ENCODE data around the gene CABLES2.

CABLES2 gene

DNA sequence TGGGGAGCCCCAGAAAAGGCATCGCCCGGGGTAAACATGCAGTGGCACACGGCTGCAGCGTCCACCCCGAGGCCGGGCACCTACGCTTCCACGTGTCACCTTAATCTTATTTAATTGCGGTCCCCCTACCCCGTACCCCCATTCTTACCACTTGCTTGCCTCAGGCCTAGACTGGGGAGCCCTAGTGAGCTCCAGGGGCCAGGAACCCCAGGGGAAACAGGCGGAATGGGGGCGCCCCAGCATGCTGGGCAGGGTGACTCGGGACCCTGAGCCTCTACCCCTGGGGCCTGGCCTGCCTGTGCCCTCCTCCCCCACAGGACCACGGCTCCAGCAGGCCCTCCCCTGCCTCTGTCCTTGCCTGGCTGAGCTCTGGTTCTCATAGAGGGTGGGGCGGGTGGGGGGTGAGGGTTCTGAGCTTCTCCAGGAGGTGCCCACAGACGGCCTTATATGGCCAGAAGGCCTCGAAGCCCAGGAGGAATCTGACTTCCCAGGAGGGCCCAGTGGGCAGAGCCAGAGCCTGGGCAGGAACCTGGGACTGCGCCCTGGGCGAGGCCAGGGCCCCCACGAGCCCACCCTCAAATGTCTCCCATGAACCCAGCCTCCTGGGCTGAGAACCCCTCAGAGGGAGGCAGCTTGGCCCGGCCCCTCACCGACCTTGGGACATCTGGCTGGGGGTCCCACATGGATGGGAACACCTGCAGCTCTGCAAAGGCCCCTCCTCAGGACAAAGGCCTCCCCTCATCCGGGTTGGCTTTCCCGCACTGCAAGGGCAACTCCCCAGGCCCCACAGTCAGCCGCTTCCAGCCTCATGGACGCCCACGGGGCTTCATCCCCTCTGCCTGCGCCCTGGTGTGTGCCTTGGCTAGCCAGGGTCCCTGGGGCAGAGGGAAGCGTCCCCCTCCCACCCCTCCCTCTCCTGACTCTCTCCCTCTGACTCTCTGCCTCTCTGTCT is 34.8 kb downstream of the CABLES2 start:
- no peak for DNase-seq (ENCODE audit: low read depth)

DNA sequence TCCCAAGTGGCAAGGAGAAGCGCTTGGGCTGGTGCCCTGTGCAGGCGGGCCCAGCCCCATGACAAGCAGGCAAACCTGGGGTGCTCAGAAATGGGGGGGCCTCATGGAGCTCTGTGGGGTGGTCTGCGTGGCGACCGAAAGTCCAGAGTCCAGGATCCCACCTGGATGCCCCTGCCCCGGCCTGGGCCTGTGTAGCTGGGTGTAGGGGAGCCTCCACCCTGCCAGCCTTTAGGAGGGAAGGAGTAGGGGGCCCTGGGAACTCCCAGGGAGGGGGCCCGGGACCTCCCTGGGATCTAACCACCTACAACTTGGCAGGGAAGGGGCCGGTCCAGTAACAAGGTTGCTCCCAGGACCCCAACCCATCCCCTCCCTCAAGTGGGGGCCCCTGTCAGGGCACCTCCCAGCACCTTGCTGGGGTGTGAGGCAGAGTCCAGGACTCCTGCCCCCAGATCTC is 35.5 kb downstream of the CABLES2 start:
- no peak for DNase-seq (ENCODE audit: low read depth)

DNA sequence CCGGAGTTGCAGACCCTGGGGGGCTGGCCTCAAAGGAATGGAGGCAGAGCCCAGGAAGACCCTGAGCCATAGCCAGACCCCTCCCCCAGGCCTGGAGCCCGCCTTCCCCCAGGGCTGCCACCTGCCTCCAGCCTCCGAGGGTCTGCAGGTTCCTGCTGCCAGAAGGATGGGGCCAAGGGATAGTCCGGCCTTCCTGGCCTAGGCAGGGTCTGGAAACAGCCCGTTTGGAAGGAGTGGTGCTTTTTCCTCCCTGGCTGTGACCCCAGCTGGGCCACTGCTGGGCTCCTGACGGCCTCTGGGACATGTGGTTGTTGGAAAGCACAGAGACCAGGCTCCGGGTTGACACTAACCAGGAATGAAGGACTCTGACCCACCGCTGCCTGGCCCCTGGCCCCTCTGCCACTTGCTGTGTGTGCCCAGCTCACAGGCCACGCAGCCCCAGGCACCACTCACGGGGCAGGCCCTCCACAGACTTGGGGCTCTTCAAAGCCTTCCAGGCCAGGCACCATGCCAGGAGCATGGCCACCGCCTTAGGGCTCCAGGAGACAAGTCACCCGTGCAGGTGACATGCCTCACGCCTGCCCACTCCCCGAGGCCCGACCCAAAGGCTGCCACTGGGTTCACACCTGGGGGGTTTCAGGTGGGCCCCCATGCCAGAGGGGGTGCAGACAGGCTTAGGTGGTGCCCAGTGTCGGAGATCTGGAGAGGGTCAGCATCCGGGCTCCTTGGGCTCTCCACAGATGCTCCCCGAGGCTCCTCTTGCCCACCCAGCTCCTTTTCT is 36.1 kb downstream of the CABLES2 start:
- DNase-seq (ENCODE audit: low read depth): no peak

DNA sequence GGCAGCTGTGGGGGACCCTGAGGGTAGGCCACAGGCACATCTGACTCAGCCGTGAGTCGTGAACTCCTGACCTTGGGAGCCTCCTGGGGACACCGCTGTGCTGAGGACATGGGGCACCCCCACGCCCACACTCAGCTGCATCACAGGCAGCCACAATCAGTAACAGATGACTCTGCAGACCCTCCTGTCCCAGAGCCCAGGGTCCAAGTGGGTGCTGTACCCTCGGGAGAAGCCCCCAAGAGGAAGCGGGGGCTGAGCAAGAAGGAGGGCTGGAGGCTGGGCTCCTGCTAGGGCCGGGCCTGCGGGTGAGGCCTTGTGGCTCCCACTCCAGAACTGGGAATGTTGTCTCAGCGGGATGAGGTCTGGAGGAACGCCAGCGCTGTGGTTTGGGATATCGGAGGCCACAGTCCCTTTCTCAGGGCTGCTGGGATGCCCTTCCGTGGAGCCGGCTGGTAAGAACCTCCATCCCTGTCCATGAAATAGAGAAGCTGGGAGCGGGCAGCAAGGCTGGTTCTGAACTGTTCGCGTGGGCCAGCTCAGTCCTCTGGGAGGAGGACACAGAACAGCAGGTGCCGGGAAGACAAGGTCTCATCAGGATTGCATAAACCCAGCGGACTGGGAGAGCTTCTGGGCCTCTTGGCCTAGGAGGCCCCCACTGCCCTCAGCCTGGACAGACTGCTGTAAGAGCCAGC is 36.8 kb downstream of the CABLES2 start:
- DNase-seq (ENCODE audit: low read depth): peak; percentile 79

DNA sequence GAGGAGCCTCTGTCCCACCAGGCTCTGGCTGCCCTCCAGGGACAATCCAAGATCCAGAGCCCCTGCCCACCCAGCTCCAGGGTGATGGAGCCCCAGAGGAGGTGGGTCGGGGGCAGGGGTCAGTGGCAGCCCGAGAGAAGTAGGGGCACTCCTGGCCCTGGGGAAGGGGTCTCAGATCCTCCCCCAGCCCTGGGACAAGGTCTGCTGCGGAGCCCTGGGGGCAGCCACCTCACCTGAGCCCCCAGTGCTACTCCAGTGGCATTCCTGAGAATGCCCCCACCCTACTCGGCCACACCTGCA is 37.3 kb downstream of the CABLES2 start:
- no peak for DNase-seq (ENCODE audit: low read depth)

DNA sequence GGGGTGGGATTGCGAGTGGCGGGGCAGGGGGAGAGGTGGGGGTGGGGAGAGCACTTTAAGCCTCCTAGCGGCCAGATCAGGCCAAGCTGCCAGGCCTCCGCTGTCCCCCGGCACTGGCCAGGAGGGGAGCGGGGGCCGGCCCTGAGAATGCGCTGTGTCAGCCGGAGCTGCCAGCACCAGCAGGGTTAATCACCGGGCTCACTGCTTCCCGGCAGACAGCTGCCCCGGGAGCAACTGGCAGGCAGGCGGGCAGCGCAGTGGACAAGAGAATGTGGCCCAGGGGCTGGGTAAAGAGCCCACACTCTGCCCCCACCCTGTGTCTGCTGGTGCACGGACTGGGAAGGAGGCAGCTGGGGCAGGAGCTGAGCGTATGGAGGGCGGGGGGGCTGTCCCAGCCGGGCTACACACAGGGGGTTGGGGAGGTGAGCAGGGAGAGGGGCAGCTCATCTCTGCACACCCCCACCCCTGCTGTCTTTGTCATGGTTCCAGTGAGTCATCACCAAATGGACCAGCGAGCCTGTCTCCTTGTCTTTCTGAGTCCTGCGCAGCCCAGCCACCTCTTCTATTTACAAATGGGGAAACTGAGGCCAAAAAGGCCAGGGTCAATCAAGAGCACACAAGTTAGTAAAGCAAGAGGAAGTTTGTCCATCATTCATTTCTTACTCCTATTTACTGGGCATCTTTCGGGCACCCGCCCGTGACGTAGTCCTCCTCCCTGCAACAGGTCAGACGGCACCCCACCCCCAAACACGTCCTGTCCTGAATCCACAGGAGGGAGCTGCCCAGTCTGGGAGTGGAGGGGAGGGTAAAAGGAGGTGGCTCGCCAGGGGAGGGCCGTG is 37.9 kb downstream of the CABLES2 start:
- no peak for DNase-seq (ENCODE audit: low read depth)

DNA sequence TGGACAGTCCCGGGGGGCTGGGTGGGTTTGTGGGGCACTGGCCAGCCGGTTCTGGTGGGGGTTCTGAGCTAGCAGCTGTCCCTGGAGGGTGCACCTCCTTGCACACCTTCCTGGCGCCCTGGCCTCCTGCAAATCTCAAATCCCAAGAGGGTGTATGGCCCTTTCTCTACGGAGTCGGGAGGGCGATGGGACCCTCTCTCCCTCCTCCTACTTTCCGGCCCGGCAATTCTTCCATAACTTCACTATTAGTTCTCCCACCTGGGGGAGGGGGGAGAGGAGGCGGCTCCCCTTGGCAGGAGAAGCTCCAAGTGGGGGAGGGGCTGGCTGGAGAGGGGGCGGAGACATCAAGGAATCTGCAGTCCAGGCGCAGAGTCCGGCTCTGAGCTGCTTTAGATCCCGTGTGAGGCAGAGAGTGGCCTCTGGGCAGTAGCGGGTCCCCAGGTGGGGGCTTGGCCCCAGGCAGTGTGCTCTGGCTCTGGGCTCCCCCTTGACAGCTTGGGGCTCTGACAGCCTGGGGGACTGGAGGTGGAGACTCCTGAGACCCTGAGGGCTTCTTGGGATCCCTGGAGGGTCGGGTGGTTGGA is 38.6 kb downstream of the CABLES2 start:
- DNase-seq (ENCODE audit: low read depth): no peak

DNA sequence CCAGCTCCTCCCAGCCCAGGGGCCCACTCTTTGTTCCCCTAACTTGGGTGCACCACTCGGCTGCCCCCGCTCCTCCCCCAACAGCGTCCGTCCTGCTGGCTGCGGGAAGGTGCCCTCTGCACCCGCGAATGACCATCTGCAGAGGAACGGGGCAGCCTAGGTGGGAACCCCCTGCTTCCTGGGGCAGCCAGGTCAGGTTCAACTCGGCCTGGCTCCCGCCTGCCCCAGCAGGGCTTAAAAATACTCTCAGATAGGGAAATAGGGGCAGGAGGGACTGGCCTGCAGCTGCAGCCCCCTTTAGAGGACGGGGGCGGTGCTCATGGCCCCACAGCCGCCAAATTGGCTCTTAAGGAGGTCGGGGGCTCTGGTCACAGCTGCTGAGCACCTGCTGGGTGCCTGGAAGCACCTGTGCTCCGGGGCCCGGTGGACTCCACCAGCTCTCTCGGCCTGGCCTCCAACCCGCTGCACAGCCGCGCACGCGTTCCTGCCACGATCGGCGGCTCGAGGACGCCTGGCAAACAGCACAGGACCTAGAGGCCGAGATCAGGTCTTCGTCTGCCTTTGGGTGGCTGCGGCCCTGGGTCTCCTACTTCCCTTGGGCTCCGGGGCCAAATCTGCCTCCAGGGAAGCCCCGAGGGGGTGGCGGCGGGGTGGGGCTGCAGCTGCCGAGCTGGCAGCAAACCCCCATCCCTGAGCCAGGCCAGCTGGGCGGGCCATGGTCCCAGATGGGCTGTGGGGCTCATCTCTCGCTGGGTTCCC is 39.3 kb downstream of the CABLES2 start:
- no peak for DNase-seq (ENCODE audit: low read depth)

DNA sequence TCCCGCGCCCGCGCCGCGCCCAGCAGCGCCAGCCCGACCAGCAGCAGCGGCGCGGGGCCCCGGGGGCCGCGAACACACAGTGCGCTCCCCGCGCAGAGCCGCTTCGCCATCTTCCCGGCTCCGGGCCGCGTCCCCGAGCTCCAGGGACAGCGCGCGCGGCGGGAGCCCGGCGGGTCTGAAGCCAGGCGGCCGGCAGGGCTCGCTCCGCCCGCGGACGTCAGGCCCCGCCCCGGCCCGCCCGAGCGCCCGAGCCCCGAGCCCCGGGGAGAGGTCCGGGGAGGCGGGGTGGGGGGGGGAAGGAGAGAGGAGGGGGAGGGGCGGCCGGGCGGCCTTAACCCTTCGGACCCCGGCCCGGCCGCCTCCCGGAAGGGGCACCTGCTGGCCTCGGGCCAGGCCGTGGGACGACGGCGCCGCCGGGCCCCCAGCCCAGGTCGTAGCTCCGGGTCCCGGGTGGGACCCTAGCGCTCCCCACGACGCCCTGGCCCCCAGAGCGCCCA is 39.9 kb downstream of the CABLES2 start, which contains the start of gene LAMA5:
LAMA5 (minus strand) TSS at position 177 of the 497 bp plus-strand sequence; CDS start at position 110, 67 bp downstream.
- DNase-seq (ENCODE audit: low read depth): no peak

DNA sequence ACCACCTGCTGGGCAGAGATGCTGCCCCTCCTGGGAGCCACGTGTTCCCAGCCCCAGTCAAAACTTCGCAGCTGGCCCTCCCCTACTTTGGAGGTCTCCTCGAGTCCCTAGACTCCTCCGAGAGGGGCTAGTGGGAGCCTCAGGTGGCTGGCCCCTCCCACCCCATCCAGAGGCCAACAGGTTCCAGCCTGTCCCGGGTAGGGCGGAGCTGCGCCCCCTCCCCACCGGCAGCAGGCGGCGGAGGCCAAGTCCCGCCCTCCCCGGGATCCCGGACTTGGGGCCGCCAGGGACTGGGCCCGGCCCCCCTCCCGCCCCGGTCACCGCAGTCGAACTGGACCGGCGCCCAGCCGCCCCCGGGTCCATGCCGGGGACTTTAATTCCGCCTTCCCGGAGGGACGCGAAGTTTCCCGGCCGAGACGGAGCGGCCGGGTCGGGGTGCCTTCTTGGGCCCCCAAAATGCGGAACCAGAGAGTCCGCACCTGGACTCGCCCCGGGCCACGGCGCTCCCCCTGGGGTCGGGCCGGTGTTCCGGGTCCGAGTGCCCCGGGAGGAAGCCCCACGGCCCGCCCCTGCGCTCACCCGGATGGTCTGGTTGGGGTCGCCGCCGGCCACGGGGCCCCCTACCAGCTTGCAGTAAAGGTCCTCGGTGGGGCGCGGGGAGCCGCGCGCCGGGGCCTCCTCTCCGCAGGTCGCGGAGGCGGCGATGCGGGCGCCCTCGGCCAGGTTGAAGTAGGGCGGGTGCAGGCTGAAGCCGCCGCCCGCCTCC is 40.5 kb downstream of the CABLES2 start:
- no peak for DNase-seq (ENCODE audit: low read depth)

DNA sequence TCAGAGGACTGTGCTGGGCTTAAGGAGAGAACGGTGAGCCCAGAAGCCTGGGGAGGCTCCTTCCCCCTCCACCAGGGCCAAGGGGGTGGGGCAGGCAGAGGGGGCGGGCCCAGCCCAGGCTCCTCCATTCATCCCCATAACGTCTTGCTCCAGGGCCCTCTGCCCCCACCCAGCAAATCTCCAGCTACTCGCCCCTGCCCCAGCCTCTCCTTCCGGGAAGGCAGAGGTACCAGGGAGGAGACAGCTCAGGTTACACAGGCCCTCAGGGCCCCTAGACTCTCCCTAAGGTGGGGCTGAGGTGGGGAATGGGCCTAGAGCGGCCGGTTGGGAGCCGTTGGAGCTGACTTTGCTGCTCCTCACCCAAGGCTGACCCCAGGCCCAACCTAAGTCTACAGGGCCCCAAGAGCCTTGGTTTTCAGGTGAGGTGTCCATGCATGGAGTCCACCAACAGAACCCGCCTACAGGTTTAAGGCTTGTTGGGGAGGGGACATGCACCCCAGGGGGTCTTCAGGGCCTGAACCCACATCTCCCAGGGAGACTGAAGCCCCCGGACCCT is 41.2 kb downstream of the CABLES2 start:
- DNase-seq (ENCODE audit: low read depth): no peak

DNA sequence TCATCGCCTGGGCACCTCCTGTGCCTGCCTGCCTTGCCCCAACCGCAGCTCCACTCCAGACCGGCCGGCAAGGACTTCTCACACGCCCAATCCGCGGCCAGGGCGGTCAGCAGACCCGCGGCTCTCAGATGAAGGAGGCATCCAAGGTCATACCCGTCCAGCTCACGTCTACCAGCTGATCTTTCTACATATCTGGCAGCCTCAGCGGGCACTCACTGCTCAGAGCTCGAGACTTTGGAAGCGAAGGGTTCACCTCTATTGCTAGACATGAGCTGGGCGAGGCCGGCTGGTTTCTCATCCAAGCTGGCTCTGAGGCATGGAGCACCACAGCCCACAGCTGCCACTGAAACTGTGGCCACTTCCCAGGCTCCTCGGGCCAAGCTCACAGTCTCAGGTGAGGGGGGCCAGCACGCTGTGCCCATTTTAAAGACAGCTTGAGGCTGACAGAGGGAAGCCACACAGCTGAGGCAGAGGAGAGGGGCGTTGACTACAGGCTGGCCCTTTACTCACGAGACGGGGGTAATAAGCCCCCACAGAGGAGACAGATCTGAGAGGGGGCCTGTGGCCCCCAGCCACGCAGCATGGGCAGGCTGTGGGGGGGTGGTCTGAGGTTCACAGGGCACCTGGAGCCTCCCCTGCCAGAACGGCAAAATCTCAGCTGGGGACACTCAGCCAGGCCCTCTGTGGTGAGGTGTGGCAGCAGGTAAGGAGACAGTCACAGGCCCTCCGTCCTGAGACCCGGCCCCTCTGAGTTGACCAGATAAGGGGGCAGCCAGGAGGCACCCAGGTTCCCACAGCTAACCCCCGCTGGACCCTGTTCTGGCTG is 42.0 kb downstream of the CABLES2 start:
- no peak for DNase-seq (ENCODE audit: low read depth)

DNA sequence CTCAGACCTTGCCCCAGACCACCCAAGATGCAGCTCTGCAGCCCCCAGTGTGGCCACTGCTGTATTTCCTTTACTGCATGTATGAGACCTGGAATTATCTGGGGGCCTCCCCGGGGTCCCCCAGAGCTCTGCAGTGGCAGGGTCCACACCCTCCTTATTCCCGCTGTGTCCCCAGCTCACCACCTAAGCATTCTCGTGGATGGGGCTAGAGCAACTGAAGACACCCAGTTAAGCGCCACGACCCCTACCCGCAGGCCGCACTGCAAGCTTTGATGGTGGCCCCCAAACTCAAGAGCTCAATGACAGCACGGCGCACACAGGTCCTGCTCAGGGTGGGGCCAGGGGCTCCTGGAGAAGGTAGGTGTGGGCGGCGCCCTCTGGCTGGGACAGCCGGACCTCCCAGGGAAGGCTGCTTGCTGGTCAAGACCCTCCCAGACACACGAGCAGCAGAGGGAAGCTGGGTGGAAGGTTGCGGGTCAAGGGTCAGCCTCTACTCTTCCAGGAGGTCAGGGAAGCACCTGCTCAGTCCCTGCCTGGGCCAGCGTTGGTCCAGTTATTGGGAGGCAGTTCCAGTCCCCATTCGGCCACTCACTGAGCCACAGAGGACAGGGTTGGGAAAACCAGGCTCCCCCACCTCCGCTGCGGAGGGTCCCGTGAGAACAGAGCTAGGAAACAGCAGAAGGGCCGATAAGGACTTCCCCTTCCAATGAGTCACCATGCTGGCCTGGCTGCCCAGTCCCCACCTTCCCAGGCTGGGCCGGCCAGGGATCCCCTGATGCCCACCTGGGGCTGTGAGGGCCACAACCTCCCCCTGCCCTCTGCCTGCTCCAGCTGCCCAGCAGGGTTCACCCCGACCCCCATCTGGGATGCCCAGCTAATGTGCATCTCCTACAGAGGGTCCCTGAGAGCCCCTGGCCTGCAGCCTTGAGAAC is 42.9 kb downstream of the CABLES2 start:
- no peak for DNase-seq (ENCODE audit: low read depth)

DNA sequence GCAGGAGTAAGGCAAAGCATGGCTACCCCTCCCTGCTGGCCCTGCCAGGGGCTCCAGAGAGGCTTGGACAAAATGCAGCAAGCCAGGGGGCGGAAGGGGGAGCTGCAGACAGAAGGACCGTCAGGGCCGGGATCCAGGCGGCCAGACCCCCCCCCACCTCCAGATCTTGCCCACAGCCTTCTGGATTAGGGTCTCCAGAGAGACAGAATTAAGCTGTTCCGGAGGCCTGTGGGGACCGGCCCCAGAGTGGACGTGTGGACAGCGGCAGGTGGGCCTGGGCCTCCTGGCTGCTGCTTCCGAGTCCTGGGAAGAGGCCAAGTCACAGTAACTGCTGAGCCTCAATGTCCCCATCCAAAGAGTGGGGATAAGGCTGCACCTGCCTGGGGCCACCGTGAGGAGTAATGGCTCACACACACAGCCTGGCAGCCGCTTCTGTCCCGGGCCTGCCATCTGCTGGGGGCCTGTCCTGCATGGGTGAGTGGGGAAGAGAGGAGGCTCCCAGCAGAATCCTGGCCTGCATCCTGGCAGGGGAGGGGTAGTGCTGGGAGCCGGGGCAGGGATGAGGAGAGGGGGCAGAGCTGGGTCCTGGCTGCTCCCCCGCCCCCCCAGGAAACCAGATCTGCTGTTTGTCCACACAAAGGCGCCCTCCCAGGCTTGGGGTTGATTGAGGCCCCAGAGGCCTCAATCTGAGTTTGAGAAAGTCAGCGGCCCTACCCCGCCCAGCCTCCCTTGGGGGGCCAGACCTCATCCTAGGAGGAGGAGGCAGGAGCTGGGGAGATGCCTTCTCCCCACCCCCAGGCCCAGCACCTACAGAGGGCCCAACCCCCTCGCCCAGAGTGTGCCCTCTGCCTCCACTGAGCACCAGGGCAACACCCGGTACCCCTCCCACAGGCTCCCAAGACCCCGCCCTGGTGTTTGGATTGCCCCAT is 43.8 kb downstream of the CABLES2 start:
- no peak for DNase-seq (ENCODE audit: low read depth)

DNA sequence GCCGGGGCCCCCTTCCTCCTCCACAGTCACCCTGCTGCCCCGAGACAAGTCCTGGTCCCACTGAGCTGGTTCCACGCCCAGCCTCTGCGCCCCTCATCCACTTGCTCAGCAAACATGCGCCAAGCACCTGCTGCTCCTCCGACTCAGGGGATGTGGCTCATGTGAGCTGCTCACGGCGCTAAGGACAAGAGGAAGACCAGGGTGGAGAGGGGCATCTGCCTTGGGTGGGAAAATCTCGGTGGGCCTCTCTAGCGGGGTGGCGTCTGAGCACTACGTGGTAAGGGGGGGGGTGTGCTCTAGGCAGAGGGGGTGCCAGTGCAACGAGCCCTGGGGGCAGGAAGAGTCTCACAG is 44.5 kb downstream of the CABLES2 start:
- no peak for DNase-seq (ENCODE audit: low read depth)

Data from HS-5 (cell line).